OCI-LY7 (cell line): Measurements from ENCODE around the gene CD300H.

ENCODE experiments used
- CTCF ChIP-seq: fragments of 200-600 bp; sonication (generic); conservative IDR thresholded peaks from 2 replicates; pipeline ENCODE4 v1.5.1; 2014; ENCODE audit warnings: mild to moderate bottlenecking, antibody characterized with exemption, low read length, moderate library complexity, mixed read lengths
- EZH2phosphoT487 ChIP-seq: fragments of 200-600 bp; sonication (generic); IDR thresholded peaks from 2 replicates; pipeline ENCODE4 v1.6.1; 2018; ENCODE audit warnings: low read depth, borderline replicate concordance, mild to moderate bottlenecking, mixed run types, antibody characterized with exemption, low read length, moderate library complexity, mixed read lengths

- TF ChIP-seq CTCF = no peak
- no peak for TF ChIP-seq EZH2phosphoT487
These were observed 35.8 kb upstream of the CD300H start for GRCh38 chr17:74603037-74603635.
